Endothelial cell (in vitro differentiated cells): Measurements from ENCODE around the gene SLITRK2. TPM values are rescaled to one million over a fixed set of nuclear protein-coding genes. Genes with fewer than 3 reads are reported as not detected.
A peak's percentile ranks its signal among the peaks of the same experiment; 100 is the strongest.

Experiments
- DNase-seq: peaks from one replicate; pipeline ENCODE4 v3.0.0; 2021; ENCODE audit warnings: low spot score
- H3K27ac Mint-ChIP-seq: one replicate; pipeline ENCODE4 v1.8.0; 2021; ENCODE audit warnings: mixed read lengths, inconsistent platforms; ENCODE audit not compliant: unreplicated experiment
- H3K27me3 Mint-ChIP-seq: one replicate; pipeline ENCODE4 v1.8.0; 2021; ENCODE audit warnings: mild to moderate bottlenecking, moderate library complexity, mixed read lengths, inconsistent platforms; ENCODE audit not compliant: unreplicated experiment
- H3K36me3 Mint-ChIP-seq: one replicate; pipeline ENCODE4 v1.8.0; 2021; ENCODE audit warnings: mild to moderate bottlenecking, low read depth, mixed read lengths, inconsistent platforms; ENCODE audit not compliant: unreplicated experiment
- H3K4me1 Mint-ChIP-seq: one replicate; pipeline ENCODE4 v1.8.0; 2021; ENCODE audit warnings: mild to moderate bottlenecking, mixed read lengths, inconsistent platforms; ENCODE audit not compliant: unreplicated experiment
- H3K4me3 Mint-ChIP-seq: one replicate; pipeline ENCODE4 v1.8.0; 2021; ENCODE audit warnings: mild to moderate bottlenecking, mixed read lengths, inconsistent platforms; ENCODE audit not compliant: unreplicated experiment
- H3K9me3 Mint-ChIP-seq: one replicate; pipeline ENCODE4 v1.8.0; 2021; ENCODE audit warnings: mixed read lengths, inconsistent platforms; ENCODE audit not compliant: unreplicated experiment
- long read RNA-seq: library from polyadenylated mRNA; unstranded; transcript quantifications from one replicate; pipeline ENCODE4 v2.0.0, GENCODE V29; 2020; ENCODE audit not compliant: unreplicated experiment
- total RNA-seq: library from RNA; stranded (reverse); fragmentation: NEBNext Ultra II Directional; extraction: Animal tissue kit (Norgen Biotek cat#: 25700); gene quantifications from one replicate; pipeline ENCODE4 v1.2.1, GENCODE V29; 2021; ENCODE audit not compliant: unreplicated experiment
- TF ChIP-seq, protein P1 (sequence below): fragments of 200-600 bp; sonication (generic); IDR thresholded peaks from one replicate; pipeline ENCODE4 v1.5.0; 2021; ENCODE audit warnings: antibody characterized with exemption; ENCODE audit not compliant: unreplicated experiment

Gene SLITRK2, protein sequence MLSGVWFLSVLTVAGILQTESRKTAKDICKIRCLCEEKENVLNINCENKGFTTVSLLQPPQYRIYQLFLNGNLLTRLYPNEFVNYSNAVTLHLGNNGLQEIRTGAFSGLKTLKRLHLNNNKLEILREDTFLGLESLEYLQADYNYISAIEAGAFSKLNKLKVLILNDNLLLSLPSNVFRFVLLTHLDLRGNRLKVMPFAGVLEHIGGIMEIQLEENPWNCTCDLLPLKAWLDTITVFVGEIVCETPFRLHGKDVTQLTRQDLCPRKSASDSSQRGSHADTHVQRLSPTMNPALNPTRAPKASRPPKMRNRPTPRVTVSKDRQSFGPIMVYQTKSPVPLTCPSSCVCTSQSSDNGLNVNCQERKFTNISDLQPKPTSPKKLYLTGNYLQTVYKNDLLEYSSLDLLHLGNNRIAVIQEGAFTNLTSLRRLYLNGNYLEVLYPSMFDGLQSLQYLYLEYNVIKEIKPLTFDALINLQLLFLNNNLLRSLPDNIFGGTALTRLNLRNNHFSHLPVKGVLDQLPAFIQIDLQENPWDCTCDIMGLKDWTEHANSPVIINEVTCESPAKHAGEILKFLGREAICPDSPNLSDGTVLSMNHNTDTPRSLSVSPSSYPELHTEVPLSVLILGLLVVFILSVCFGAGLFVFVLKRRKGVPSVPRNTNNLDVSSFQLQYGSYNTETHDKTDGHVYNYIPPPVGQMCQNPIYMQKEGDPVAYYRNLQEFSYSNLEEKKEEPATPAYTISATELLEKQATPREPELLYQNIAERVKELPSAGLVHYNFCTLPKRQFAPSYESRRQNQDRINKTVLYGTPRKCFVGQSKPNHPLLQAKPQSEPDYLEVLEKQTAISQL
- total RNA-seq: 0.10 TPM
- long read RNA-seq: 0 reads

DNA sequence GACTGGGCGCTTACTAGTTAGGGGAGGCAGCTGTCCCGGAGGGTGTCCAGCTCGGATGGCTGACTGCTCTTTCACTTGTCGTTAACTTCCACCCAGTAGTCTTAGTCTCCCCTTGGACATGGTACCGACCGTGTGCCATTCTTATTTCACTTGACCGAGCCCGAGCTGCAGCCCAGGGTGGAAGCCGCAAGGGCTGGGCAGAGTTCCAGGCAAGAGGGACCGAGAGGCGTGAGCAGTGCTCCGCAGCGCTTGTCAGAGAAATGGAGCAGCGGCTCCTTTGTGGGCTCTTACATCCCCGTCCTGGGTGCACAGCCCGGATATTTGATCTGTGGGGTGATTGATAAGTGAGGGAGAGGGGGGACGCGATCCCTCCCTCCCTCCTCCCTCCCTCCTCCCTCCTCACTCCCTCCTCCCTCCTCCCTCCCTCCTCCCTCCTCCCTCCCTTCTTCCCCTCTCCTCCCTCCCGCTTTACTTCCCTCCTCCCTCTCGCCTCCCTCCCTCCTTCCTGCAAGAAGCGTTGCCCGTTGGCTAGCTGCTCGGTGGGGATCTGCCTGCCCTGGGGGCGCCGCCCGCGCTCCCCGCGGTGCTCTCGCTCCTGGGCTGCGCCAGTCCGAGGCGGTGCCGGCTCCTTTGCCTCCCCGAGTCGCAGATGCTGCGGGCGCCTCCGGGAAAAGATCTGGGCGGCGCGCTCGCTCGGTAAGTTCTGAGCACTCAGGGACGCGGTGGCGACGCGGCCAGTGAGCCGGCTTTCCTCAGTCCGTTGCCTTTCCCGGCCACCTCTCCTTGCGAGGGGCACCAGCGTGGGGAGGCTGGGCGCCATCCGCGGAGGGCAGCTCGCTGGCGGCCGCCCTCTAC is at the start of gene SLITRK2:
TSS of gene SLITRK2 (plus strand) at position 499 of the 855 bp plus-strand sequence. CDS start 4,597 bp downstream, outside the sequence.
- TF ChIP-seq, protein P1, sequence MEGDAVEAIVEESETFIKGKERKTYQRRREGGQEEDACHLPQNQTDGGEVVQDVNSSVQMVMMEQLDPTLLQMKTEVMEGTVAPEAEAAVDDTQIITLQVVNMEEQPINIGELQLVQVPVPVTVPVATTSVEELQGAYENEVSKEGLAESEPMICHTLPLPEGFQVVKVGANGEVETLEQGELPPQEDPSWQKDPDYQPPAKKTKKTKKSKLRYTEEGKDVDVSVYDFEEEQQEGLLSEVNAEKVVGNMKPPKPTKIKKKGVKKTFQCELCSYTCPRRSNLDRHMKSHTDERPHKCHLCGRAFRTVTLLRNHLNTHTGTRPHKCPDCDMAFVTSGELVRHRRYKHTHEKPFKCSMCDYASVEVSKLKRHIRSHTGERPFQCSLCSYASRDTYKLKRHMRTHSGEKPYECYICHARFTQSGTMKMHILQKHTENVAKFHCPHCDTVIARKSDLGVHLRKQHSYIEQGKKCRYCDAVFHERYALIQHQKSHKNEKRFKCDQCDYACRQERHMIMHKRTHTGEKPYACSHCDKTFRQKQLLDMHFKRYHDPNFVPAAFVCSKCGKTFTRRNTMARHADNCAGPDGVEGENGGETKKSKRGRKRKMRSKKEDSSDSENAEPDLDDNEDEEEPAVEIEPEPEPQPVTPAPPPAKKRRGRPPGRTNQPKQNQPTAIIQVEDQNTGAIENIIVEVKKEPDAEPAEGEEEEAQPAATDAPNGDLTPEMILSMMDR: no peak
- H3K9me3 Mint-ChIP-seq: peaks cover 5% of the 10 kb centered on the region
- H3K4me1 Mint-ChIP-seq: peaks cover 13% of the 10 kb centered on the region
- no peak within 1 kb of the TSS for H3K27ac Mint-ChIP-seq
- DNase-seq: peak; percentile 6
- peak within 1 kb of the TSS; percentile 67 for H3K4me3 Mint-ChIP-seq
- H3K36me3 Mint-ChIP-seq: peaks cover 4% of the 10 kb centered on the region
- peaks cover 6% of the 10 kb centered on the region for H3K27me3 Mint-ChIP-seq

DNA sequence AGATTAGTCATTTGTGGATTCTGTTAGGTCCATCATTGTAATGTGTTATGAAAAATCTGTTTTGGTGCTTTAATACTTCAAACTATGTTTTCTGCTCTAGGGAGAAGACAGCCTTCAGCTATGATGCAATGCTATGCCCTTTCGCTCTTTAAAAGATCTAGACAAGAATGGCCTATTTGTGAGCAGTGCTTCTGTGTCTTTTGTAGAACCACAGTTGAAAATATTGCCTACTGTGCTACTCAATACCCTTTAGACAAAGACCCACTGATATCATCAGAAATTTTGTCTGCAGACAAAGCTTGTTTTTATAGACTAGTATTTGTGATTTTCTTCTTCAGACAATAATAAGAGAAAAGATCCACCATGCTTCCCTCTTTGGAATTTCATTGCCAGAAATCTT is 44.6 kb upstream of the SLITRK2 start:
- Mint-ChIP-seq H3K27ac (no peak overlapping the region), H3K4me3 (no peak overlapping the region), H3K36me3 (no peaks in the 10 kb centered on the region), H3K9me3 (no peaks in the 10 kb centered on the region), H3K4me1 (no peaks in the 10 kb centered on the region), H3K27me3 (no peaks in the 10 kb centered on the region)
- no peak for DNase-seq
- TF ChIP-seq, protein P1: no peak

DNA sequence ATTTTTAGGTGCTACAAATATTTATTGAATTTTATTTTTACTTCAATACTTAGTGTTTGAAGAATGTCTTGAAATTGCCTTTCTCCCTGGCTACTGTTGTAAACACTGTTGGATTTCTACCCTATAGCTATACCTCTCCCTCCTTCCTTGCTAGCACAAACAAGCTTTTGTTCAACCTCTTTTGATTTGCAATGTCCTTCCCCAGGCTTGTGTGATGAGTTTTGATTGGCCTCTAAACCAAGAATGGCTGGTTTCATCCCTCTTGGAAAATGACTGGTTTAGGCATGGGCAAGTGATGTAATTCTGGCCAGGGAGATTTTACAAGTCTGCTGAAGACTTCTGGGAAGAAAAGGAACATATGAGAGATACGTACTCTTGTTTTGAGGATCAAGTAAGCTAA is 25.3 kb upstream of the SLITRK2 start:
- no peaks in the 10 kb centered on the region for H3K4me1 Mint-ChIP-seq
- peaks cover 1% of the 10 kb centered on the region for H3K27me3 Mint-ChIP-seq
- DNase-seq: no peak
- no peaks in the 10 kb centered on the region for H3K9me3 Mint-ChIP-seq
- H3K27ac Mint-ChIP-seq: no peak overlapping the region
- H3K4me3 Mint-ChIP-seq: no peak overlapping the region
- no peaks in the 10 kb centered on the region for H3K36me3 Mint-ChIP-seq
- TF ChIP-seq, protein P1: no peak

DNA sequence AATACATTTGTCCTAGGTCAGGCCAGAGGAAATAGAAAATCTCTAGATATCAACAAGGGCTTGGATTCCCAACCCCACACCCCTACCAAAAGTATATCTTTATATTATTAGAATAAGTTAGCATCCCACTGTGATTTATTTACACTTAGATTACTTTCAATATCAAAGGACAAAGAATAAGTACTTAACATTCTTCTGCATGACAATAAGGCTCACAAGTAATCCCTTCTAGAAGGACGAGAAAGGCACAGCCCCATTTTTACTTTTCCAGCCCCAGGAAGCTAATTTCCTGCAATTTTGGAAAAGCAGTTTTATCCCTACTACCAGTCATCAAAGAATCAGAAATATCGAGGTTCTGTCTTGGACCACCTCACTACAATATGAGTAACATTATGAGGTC is 14.1 kb upstream of the SLITRK2 start:
- Mint-ChIP-seq H3K36me3 (no peaks in the 10 kb centered on the region), H3K4me1 (no peaks in the 10 kb centered on the region), H3K27me3 (no peaks in the 10 kb centered on the region), H3K27ac (no peak overlapping the region), H3K4me3 (no peak overlapping the region), H3K9me3 (no peaks in the 10 kb centered on the region)
- TF ChIP-seq, protein P1: no peak
- DNase-seq: no peak
